Stimulated activated CD8-positive, alpha-beta memory T cell treated with anti-CD3 and anti-CD28 coated beads, Interleukin-15, amount 100 ng/mL, for 24 hours (primary cell): ENCODE results near the gene LYPD3.
A peak's percentile ranks its signal among the peaks of the same experiment; 100 is the strongest.
"Not testable (repeated sequence)": the region's sequence is repeated elsewhere in the genome, so short reads cannot be mapped to it uniquely, and the experiment has no call there.

Experiments used
- DNase-seq: peaks from one replicate; pipeline ENCODE4 v3.0.0-alpha.2; 2020; ENCODE audit warnings: low read depth

Gene LYPD3

DNA sequence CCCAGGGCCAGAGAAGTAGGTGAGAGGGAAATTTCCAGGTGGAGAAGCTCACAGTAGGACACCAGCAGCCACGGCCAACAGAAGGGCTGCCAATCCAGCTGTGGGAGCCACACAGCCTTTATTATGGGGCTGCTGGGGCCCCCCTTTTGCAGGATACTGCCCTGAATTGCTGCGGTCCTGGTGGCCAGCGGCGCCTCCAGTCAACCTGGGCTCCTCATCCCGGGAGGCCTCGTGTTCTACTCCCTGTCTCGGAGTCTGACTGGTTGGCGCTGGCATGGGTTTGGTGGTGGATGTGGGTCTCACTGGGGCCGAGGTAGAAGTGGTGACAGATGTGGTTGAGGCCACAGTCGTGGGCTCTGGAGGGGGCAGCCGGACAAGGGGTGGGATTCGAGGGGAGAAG, 4.1 kb downstream of the LYPD3 start:
- no peak for DNase-seq

GRCh38 chr19:43460362-43461016, 4.9 kb downstream of the LYPD3 start:
- DNase-seq = no peak

DNA sequence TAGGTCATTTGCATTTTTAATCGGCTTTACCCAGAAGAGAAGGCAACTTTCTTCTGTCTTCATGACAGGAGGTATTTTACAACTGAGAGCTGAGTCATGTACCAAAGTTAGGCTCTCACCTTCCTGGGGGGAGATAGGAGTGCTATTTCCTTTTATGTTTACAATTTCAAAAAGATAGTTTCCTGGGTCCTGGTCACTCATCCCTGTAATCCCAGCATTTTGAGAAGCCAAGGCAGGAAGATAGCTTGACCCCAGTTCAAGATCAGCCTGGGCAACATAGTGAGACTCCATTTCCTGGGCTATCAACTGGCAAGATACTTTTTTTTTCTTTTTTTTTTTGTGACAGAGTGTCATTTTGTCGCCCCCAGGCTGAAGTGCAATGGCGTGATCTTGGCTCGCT, 7.6 kb downstream of the LYPD3 start:
- DNase-seq = no peak

GRCh38 chr19:43455321-43456113, 9.9 kb downstream of the LYPD3 start:
- DNase-seq = no peak

DNA sequence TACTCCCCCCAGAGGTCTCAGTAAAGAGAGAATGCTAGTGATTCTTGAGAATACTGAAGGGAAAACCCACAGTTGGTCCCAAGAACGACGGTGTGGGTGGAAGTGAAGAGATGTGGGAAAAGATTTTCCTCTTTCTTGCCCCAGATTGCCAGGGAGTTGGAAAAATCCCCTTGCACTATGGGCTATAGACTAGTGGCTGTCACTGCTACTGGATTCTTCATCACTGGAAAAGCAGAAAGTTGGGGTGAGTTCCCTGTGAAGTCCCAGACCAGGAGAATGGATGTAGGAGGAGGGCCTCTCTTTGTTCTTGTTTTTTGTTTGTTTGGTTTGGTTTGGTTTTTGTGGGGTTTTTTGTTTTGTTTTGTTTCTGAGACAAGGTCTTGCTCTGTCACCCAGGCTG, 11.4 kb downstream of the LYPD3 start:
- DNase-seq = no peak

DNA sequence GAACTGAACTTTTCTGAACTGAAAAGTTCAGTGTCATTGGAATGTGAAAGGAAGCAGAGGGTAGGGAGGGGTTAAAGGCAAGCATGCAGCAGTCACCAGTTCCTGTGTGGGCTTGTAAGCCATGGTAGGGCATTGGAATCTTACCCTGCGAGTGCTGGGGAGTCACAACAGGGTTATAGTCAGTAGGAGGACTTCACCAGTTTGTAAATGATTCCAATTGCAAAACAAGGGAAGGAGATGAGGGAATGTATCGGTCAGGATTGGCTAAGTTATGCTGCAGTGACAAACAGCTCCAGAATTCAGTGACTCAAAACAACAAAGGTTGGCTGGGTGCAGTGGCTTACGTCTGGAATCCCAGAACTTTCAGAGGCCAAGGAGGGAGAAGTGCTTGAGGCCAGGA, 12.8 kb downstream of the LYPD3 start:
- DNase-seq = no peak

DNA sequence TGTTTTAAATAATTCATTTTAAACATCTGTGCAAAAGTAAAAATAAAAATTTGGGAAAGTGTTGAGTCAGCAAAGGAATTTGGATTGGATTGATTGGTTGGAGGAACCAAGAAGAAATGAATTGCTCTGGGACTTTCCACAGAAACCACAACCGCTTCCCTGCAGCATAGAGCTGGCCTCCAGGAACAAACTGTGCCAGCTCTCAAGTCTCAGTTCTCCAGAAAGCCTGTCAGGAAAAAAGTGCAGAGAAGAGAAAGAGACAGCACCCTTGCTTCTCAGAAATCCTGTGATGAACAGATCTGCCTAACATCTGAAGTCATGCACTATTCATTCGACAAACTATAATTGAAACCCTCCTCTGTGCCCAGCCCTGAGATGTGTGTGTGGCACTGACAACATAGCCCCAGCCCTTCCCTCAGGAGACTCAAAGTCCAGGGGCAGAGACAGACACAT, 14.8 kb downstream of the LYPD3 start:
- DNase-seq = no peak

DNA sequence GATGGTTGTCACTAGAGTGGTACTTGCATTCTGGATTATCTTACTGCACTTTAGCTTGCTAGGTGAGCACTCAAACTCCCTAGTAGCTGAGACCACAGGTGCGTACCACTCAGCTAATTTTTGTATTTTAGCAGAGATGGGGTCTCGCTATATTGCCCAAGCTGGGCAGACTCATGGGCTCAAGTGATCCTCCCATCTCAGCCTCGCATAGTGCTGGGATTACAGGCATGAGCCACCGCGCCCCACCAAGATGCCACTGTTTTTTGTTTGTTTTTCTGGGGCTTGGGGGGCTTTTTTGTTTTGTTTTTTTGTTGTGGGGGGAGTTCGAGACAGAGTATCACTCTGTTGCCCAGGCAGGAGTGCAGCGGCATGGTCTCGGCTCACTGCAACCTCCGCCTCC, 17.8 kb downstream of the LYPD3 start:
- no peak for DNase-seq

GRCh38 chr19:43446746-43447489, 18.5 kb downstream of the LYPD3 start:
- peak; percentile 50 for DNase-seq

DNA sequence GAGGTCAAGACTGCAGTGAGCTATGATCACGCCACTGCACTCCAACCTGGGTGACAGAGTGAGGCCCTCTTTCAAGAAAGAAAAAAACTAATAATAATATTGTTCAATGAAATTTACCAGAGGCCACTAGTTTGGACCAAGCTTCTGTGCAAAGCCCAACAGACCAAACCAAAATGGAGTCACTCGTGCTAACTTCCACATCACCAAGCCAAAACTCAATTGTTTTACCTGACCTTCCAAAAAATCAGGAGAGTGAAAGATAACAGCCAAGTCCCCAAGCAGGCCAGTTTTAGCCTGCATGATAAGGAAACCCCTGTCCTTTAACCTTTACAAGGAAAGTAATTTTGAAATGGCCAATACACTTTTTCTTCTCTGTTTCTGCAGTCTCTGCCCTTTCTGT, 20.0 kb downstream of the LYPD3 start:
- no peak for DNase-seq

- no peak for DNase-seq
Observed at GRCh38 chr19:43444531-43445287, 20.7 kb downstream of the LYPD3 start.

GRCh38 chr19:43444091-43444490, 21.3 kb downstream of the LYPD3 start:
- DNase-seq = not testable (repeated sequence)

- DNase-seq = no peak
Observed at GRCh38 chr19:43441716-43442115, 23.7 kb downstream of the LYPD3 start.

- DNase-seq = no peak
Observed at GRCh38 chr19:43439709-43440063, 25.7 kb downstream of the LYPD3 start.

GRCh38 chr19:43439032-43439708, 26.2 kb downstream of the LYPD3 start:
- no peak for DNase-seq

DNA sequence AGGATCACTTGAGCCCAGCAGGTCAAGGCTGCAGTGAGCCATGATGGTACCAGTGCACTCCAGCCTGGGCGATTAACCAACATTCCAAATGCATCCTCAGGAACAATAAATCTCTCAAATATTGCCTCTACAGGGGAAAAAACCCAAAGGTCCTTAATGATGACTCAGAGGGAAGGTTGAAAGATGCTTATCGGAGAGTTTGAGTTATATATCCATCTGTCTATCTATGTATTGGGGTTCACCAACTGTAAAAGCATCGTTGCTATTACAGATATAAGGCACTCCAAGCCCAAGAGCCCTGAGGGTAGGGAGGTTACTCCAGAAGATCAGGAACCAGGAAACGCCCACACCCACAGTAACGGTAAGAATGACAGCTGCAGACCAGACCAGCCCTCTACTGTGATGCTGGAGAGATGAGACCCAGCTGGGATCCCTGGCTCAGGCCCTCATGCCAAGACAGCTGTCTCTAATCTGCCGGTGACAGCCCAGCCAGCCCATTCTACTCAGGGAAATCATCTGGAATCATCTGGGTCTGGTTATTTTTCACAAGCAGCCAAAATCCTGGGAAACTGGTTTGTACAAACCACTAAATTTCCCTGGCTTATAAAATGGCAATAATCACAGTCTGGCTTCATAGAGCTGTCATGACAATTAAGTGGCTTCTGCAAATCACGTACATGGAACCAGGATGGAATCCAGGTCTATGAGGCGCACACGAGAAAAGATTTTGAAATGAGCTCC, 26.9 kb downstream of the LYPD3 start:
- DNase-seq = no peak

- no peak for DNase-seq
Observed at GRCh38 chr19:43437712-43438111, 27.7 kb downstream of the LYPD3 start.

DNA sequence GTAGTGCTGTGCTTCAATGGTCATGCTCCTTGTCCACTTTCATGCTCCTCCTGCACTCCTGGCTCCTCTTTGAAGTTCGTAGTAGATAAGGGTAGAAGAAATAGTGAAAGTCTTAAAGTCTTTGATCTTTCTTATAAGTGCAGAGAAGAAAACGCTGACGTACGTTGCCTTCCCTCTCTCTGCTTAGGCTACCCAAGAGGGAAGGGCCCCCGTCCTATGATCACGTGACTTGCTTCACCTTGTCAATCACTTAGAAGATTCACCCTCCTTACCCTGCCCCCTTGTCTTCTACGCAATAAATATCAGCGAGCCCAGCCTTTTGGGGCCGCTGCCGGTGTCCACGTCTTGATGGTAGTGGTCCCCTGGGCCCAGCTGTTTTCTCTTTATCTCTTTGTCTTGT, 28.1 kb downstream of the LYPD3 start:
- DNase-seq = not testable (repeated sequence)

GRCh38 chr19:43435775-43436174, 29.6 kb downstream of the LYPD3 start:
- DNase-seq = no peak

DNA sequence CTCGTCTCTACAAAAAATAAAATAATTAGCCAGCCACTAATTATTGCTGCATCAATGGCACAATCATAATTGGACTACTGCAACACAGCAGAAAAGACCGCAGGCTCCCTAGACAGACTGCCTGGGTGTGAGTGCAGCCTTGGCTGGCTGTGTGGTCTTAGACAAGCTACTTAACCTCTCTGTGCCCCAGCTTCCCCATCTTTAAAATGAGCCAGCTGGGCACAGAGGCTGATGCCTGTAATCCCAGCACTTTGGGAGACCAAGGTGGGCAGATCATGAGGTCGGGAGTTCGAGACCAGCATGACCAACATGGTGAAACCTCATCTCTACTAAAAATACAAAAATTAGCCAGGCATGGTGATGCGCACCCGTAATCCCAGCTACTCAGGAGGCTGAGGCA, 31.7 kb downstream of the LYPD3 start:
- no peak for DNase-seq

GRCh38 chr19:43433358-43433673, 32.1 kb downstream of the LYPD3 start:
- no peak for DNase-seq
